ENCODE results near the gene STPG2.

GRCh38 chr4:97994765-97995465, 148.4 kb downstream of the STPG2 start:
- TF ChIP-seq, protein P1, sequence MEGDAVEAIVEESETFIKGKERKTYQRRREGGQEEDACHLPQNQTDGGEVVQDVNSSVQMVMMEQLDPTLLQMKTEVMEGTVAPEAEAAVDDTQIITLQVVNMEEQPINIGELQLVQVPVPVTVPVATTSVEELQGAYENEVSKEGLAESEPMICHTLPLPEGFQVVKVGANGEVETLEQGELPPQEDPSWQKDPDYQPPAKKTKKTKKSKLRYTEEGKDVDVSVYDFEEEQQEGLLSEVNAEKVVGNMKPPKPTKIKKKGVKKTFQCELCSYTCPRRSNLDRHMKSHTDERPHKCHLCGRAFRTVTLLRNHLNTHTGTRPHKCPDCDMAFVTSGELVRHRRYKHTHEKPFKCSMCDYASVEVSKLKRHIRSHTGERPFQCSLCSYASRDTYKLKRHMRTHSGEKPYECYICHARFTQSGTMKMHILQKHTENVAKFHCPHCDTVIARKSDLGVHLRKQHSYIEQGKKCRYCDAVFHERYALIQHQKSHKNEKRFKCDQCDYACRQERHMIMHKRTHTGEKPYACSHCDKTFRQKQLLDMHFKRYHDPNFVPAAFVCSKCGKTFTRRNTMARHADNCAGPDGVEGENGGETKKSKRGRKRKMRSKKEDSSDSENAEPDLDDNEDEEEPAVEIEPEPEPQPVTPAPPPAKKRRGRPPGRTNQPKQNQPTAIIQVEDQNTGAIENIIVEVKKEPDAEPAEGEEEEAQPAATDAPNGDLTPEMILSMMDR (IDR thresholded peaks at IDR 0.05) = no peak
- TF ChIP-seq POLR2A (IDR thresholded peaks at IDR 0.05) = no peak
